HepG2 (cell line): ENCODE results near the gene SIGLEC10. TPM values are rescaled to one million over a fixed set of nuclear protein-coding genes. Genes with fewer than 3 reads are reported as not detected.
A peak's percentile ranks its signal among the peaks of the same experiment; 100 is the strongest.

Experiments
- ATAC-seq: fragments of 200-7000 bp; cut with Tn5 transposase; 3 replicates; pipeline ENCODE4 v1.9.1; 2020; ENCODE audit warnings: mild to moderate bottlenecking, moderate library complexity
- BruUV-seq: library from RNA; stranded (reverse); fragments of 400-500 nt; replicated peaks from 2 replicates; lab custom pipeline; 2021; lab: Mats Ljungman, UMichigan
- CTCF ChIA-PET: fragments of 300-600 bp; formaldehyde crosslinking; extraction: SDS; loops from one replicate; lab custom pipeline; 2021; ENCODE audit warnings: low total read pairs, inconsistent platforms, low intra/inter-chr PET ratio; lab: Yijun Ruan, JAX
- POLR2A ChIA-PET: fragments of 350-600 bp; sonication (Branson Sonifier 250); formaldehyde crosslinking; loops from one replicate; lab custom pipeline; 2020; ENCODE audit warnings: antibody characterized with exemption, inconsistent platforms; lab: Yijun Ruan, JAX
- DNase-seq: peaks from one replicate; pipeline ENCODE4 v3.0.0-alpha.2; 2015; ENCODE audit warnings: low spot score
- FAIRE-seq: peaks from 3 replicates; lab custom pipeline; 2011; peaks lifted over from hg19 to GRCh38; lab: Jason Lieb, UNC
- H2AFZ ChIP-seq: one replicate; pipeline ENCODE4 v1.6.1; 2011; ENCODE audit warnings: low read length, inconsistent platforms
- H3K27ac ChIP-seq: fragments of 300-600 bp; 3 replicates; pipeline ENCODE4 v1.8.0; 2011; ENCODE audit warnings: mixed run types, mild to moderate bottlenecking, mixed read lengths, low read length, inconsistent platforms; ENCODE audit not compliant: insufficient read depth; ENCODE audit errors: extremely low read length
- H3K27me3 ChIP-seq, 2 experiments: fragments of 200-600 bp in 1 of 2; 2 replicates in 1 of 2; 3 replicates in 1 of 2; pipeline versions ENCODE4 v1.6.0 to v1.8.0; 2011; ENCODE audit warnings: low read length in 2 of 2, mild to moderate bottlenecking in 2 of 2, moderate library complexity in 2 of 2, inconsistent platforms in 1 of 2; ENCODE audit not compliant: insufficient read depth in 2 of 2, control insufficient read depth in 1 of 2
- H3K36me3 ChIP-seq, 2 experiments: fragments of 200-600 bp in 1 of 2; replicated peaks in 1 of 2; 2 replicates in 1 of 2; 3 replicates in 1 of 2; pipeline versions ENCODE4 v1.5.1 to v1.8.0; 2011; ENCODE audit warnings: low read length in 2 of 2, inconsistent platforms in 1 of 2; ENCODE audit not compliant: insufficient read depth in 2 of 2, control insufficient read depth in 1 of 2
- H3K4me1 ChIP-seq: 2 replicates; pipeline ENCODE4 v1.5.1; 2012; ENCODE audit warnings: low read length, inconsistent platforms; ENCODE audit not compliant: insufficient read depth
- H3K4me2 ChIP-seq: 2 replicates; pipeline ENCODE4 v1.6.0; 2011; ENCODE audit warnings: low read depth, low read length, inconsistent platforms
- H3K4me3 ChIP-seq, 3 experiments: fragments of 200-600 bp in 1 of 3; sonication (generic), shearing (Covaris generic) in 1 of 3; replicated peaks in 1 of 3; 2 replicates each; pipeline ENCODE4 v1.5.1; 2011 to 2016; ENCODE audit warnings: low read length in 3 of 3, inconsistent platforms in 2 of 3, low read depth in 2 of 3, mild to moderate bottlenecking in 2 of 3, control low read depth in 1 of 3, mixed read lengths in 1 of 3; ENCODE audit not compliant: insufficient read depth in 1 of 3
- H3K79me2 ChIP-seq: one replicate; pipeline ENCODE4 v1.6.1; 2011; ENCODE audit warnings: low read length, inconsistent platforms; ENCODE audit not compliant: insufficient read depth
- H3K9ac ChIP-seq: 2 replicates; pipeline ENCODE4 v1.6.0; 2011; ENCODE audit warnings: mild to moderate bottlenecking, low read depth, low read length, inconsistent platforms; ENCODE audit not compliant: insufficient read depth
- H3K9me3 ChIP-seq: 2 replicates; pipeline ENCODE4 v1.5.1; 2012; ENCODE audit warnings: mild to moderate bottlenecking, low read length
- H4K20me1 ChIP-seq: 2 replicates; pipeline ENCODE4 v1.6.0; 2011; ENCODE audit warnings: inconsistent platforms, mild to moderate bottlenecking, low read length, moderate library complexity; ENCODE audit not compliant: insufficient read depth
- CHD2 ChIP-seq: IDR thresholded peaks from 2 replicates; pipeline ENCODE4 v1.6.1; 2011; ENCODE audit warnings: low read depth, low read length, improper control_type of control experiment
- ELF3 ChIP-seq: IDR thresholded peaks from 2 replicates; pipeline ENCODE4 v1.6.1; 2016; ENCODE audit warnings: missing genetic modification reagents, missing compliant biosample characterization
- FIP1L1 ChIP-seq: fragments of 200-400 bp; formaldehyde crosslinking; IDR thresholded peaks from 2 replicates; pipeline ENCODE4 v1.6.1; 2018; ENCODE audit warnings: low read depth, mild to moderate bottlenecking, low read length, moderate library complexity, borderline replicate concordance; ENCODE audit not compliant: insufficient read depth
- HDAC1 ChIP-seq: sonication (generic); formaldehyde crosslinking; IDR thresholded peaks from 2 replicates; pipeline ENCODE4 v1.5.1; 2020; ENCODE audit warnings: mild to moderate bottlenecking, missing genetic modification reagents
- NCOA2 ChIP-seq: sonication (generic); formaldehyde crosslinking; IDR thresholded peaks from 2 replicates; pipeline ENCODE4 v1.8.0; 2022; ENCODE audit warnings: inconsistent platforms
- NCOR1 ChIP-seq: fragments of 200-600 bp; sonication (generic); IDR thresholded peaks from 2 replicates; pipeline ENCODE4 v1.7.0; 2017; ENCODE audit warnings: antibody characterized with exemption, low read length, borderline replicate concordance
- RFX3 ChIP-seq: IDR thresholded peaks from 2 replicates; pipeline ENCODE4 v1.6.1; 2016; ENCODE audit warnings: missing biosample characterization, missing genetic modification reagents
- SOX13 ChIP-seq, 3 experiments: fragments of 450-650 bp in 1 of 3; sonication (generic) in 1 of 3; formaldehyde crosslinking in 1 of 3; IDR thresholded peaks in 2 of 3; conservative IDR thresholded peaks in 1 of 3; 2 replicates each; pipeline versions ENCODE4 v1.5.0 to v1.6.1; 2016 to 2020; ENCODE audit warnings: antibody characterized with exemption in 1 of 3, mild to moderate bottlenecking in 1 of 3, missing compliant biosample characterization in 1 of 3, missing genetic modification reagents in 1 of 3, moderate library complexity in 1 of 3
- SYNCRIP ChIP-seq: fragments of 200-400 bp; formaldehyde crosslinking; IDR thresholded peaks from 2 replicates; pipeline ENCODE4 v1.6.1; 2018; ENCODE audit warnings: mild to moderate bottlenecking, low read depth, low read length; ENCODE audit not compliant: insufficient read depth
- ZNF567 ChIP-seq: sonication (generic); formaldehyde crosslinking; IDR thresholded peaks from 2 replicates; pipeline ENCODE4 v1.8.1; 2023; ENCODE audit warnings: mild to moderate bottlenecking, missing genetic modification reagents, borderline replicate concordance
- ZNF777 ChIP-seq: sonication (generic); formaldehyde crosslinking; IDR thresholded peaks from 2 replicates; pipeline ENCODE4 v1.4.0; 2020; ENCODE audit warnings: missing genetic modification reagents
- ZNF891 ChIP-seq: sonication (generic); formaldehyde crosslinking; IDR thresholded peaks from 2 replicates; pipeline ENCODE4 v1.5.0; 2020; ENCODE audit warnings: mild to moderate bottlenecking, missing genetic modification reagents
- WGBS: methylation state at CpG from one replicate; pipeline ENCODE4 v1.1.6; 2017; ENCODE audit warnings: low lambda C conversion rate; 5-methylcytosine and 5-hydroxymethylcytosine counted together
- in situ Hi-C: cut with HindIII; loops from 2 replicates; pipeline ENCODE4 v1.10.0; 2017; ENCODE audit warnings: low pct_unique_long_range_greater_than_20kb; ENCODE audit not compliant: extremely low pct_ligation_motif_present
- intact Hi-C: fragments of 100-400 bp; cut with micrococcal nuclease; formaldehyde crosslinking; loops from one replicate; pipeline ENCODE4 v1.10.0; 2022; ENCODE audit not compliant: unreplicated experiment
- polyA plus RNA-seq, 8 experiments: library from polyadenylated mRNA; depleted of rRNA in 3 of 8; stranded (reverse) in 7 of 8; unstranded in 1 of 8; fragments of >200 nt; fragmentation: Illumina TruSeq in 4 of 8; extraction: Trizol in 4 of 8; gene quantifications; 2 replicates each; pipeline versions ENCODE4 v1.2.1 to v1.2.3, GENCODE V29; 2011 to 2016; ENCODE audit warnings: low read depth in 4 of 8, missing spikeins in 1 of 8, mixed read lengths in 1 of 8; ENCODE audit not compliant: insufficient read depth in 1 of 8
- total RNA-seq, 5 experiments: library from RNA; depleted of rRNA; stranded (reverse); fragments of >200 nt; fragmentation: Illumina TruSeq; extraction: Trizol; gene quantifications; 2 replicates each; pipeline ENCODE4 v1.2.3, GENCODE V29; 2016; ENCODE audit warnings: low read depth in 1 of 5
- TF ChIP-seq, protein P1 (sequence below): sonication (generic); formaldehyde crosslinking; IDR thresholded peaks from 2 replicates; pipeline ENCODE4 v1.4.0; 2020; ENCODE audit warnings: missing genetic modification reagents
- TF ChIP-seq, protein P2 (sequence below): sonication (generic); formaldehyde crosslinking; IDR thresholded peaks from 2 replicates; pipeline ENCODE4 v1.8.0; 2022; ENCODE audit warnings: missing genetic modification reagents, mild to moderate bottlenecking, borderline replicate concordance
- TF ChIP-seq, protein P3 (sequence below), 2 experiments: sonication (generic) in 1 of 2; formaldehyde crosslinking in 1 of 2; IDR thresholded peaks; 2 replicates each; pipeline versions ENCODE4 v1.4.0 to v1.6.1; 2018 to 2020; ENCODE audit warnings: missing genetic modification reagents in 2 of 2, borderline replicate concordance in 1 of 2, low read depth in 1 of 2, mild to moderate bottlenecking in 1 of 2, missing biosample characterization in 1 of 2
- TF ChIP-seq, protein P4 (sequence below): sonication (generic); formaldehyde crosslinking; IDR thresholded peaks from 2 replicates; pipeline ENCODE4 v1.5.0; 2020; ENCODE audit warnings: missing genetic modification reagents

SIGLEC10 gene
- total and polyA plus RNA-seq, 2 of the 13 experiments (the other 11 are each of a cell fraction or from before 2014, with no cell fraction given): not detected

DNA sequence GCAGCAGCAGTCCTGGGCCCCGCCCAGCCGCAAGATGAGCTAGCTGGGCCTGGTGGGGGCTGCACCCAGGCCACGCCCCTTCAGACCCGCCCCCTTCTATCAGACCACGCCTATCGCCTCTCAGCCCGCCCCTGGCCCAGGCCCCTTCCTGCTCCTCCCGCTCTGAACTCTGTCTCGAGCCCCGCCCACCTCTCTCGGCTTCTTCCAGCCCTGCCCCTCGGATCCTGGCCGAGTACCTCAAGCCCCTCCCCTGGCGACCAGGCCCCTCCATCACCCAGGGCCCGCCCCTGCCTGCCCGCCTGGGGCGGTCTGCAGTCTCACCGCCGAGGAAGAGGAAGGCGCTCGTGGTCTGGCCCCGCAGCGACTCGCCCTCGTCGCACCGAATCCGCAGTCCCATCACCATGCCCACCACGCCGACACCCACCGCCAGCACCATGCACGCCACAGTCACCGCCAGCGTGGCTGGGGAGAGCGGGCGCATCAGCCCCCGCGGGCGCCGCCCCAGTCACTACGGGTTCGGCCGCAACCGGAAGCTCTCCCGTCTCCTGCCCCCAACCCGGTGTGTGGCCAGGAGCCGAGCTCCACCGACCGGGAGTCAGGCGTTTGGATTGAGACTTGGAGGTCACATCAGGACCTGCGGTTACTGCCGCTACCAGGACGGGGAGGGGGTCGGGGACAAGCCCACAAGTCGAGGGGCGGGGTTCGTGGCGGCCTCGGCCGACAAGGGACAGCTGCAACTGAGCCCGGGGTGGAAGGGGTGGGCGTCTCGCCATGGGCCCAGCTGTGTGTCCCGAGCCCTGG is 49.7 kb downstream of the SIGLEC10 start:
- H3K36me3 ChIP-seq: no peaks in the 10 kb centered on the region
- intact Hi-C loops: loop anchor here (1.0 kb wide), 2 partner anchors 13 to 40 kb away; no protein-coding TSS in a partner anchor
- no peaks in the 10 kb centered on the region for H4K20me1 ChIP-seq
- ChIA-PET CTCF (no interaction called here), POLR2A (interaction anchor here (1.1 to 2.3 kb wide), 15 partner anchors 9 to 106 kb away, joined by 3 to 91 read pairs (median 9); partner anchors contain the start of genes LIM2 and VSIG10L)
- H2AFZ ChIP-seq: no peak overlapping the region
- H3K4me3 ChIP-seq: peak overlapping the region; percentile 80 to 94 (median 94)
- H3K27me3 ChIP-seq: peaks cover 0 to 12% of the 10 kb centered on the region in 2 experiments; a peak in 2 of 5 replicates
- H3K27ac ChIP-seq: peak overlapping the region; percentile 100
- FAIRE-seq: peak; percentile 90
- in situ Hi-C loops: no loop called here
- H3K9me3 ChIP-seq: no peaks in the 10 kb centered on the region
- peak; percentile 96 for DNase-seq
- peak overlapping the region; percentile 99 for H3K9ac ChIP-seq
- peaks cover 37% of the 10 kb centered on the region for H3K79me2 ChIP-seq
- TSS peak; percentile 43 for BruUV-seq
- peak overlapping the region; percentile 98 for H3K4me2 ChIP-seq
- H3K4me1 ChIP-seq: peaks cover 52% of the 10 kb centered on the region
- ATAC-seq: peak; percentile 64
- WGBS: 0% methylated on average over 11 of the region's 64 CpGs
- TF ChIP-seq, protein P1, sequence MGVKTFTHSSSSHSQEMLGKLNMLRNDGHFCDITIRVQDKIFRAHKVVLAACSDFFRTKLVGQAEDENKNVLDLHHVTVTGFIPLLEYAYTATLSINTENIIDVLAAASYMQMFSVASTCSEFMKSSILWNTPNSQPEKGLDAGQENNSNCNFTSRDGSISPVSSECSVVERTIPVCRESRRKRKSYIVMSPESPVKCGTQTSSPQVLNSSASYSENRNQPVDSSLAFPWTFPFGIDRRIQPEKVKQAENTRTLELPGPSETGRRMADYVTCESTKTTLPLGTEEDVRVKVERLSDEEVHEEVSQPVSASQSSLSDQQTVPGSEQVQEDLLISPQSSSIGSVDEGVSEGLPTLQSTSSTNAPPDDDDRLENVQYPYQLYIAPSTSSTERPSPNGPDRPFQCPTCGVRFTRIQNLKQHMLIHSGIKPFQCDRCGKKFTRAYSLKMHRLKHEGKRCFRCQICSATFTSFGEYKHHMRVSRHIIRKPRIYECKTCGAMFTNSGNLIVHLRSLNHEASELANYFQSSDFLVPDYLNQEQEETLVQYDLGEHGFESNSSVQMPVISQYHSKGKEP (CRISPR knock-in tag): no peak
- TF ChIP-seq RFX3 (CRISPR knock-in tag) (no peak), SOX13 (IDR thresholded peaks at IDR 0.05) (no peak), SOX13 (CRISPR knock-in tag; conservative IDR thresholded peaks at IDR 0.05 in 1 of 2, IDR thresholded peaks at IDR 0.05 in 1 of 2) (peak in 1 of 2 experiments; percentile 29; a peak in 2 of 4 replicates), NCOA2 (CRISPR knock-in tag) (no peak), ELF3 (CRISPR knock-in tag) (peak; percentile 31; the same call in 1 of the 2 replicates), CHD2 (peak; percentile 33; the same call in 1 of the 2 replicates), ZNF777 (CRISPR knock-in tag) (peak; percentile 39; the same call in 1 of the 2 replicates), ZNF891 (CRISPR knock-in tag) (peak; percentile 61; the same call in 1 of the 2 replicates), ZNF567 (CRISPR knock-in tag) (peak; percentile 25; the same call in 1 of the 2 replicates), FIP1L1 (0 out of 2 replicates have a peak, but pooled peaks have one; percentile 78), NCOR1 (no peak; the same call in 1 of the 2 replicates), SYNCRIP (no peak), HDAC1 (CRISPR knock-in tag) (peak; percentile 74; the same call in 1 of the 2 replicates)
- TF ChIP-seq, protein P2, sequence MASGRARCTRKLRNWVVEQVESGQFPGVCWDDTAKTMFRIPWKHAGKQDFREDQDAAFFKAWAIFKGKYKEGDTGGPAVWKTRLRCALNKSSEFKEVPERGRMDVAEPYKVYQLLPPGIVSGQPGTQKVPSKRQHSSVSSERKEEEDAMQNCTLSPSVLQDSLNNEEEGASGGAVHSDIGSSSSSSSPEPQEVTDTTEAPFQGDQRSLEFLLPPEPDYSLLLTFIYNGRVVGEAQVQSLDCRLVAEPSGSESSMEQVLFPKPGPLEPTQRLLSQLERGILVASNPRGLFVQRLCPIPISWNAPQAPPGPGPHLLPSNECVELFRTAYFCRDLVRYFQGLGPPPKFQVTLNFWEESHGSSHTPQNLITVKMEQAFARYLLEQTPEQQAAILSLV: 0 out of 2 replicates have a peak, but pooled peaks have one; percentile 30
- TF ChIP-seq, protein P3, sequence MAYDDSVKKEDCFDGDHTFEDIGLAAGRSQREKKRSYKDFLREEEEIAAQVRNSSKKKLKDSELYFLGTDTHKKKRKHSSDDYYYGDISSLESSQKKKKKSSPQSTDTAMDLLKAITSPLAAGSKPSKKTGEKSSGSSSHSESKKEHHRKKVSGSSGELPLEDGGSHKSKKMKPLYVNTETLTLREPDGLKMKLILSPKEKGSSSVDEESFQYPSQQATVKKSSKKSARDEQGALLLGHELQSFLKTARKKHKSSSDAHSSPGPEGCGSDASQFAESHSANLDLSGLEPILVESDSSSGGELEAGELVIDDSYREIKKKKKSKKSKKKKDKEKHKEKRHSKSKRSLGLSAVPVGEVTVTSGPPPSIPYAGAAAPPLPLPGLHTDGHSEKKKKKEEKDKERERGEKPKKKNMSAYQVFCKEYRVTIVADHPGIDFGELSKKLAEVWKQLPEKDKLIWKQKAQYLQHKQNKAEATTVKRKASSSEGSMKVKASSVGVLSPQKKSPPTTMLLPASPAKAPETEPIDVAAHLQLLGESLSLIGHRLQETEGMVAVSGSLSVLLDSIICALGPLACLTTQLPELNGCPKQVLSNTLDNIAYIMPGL (CRISPR knock-in tag; IDR thresholded peaks at IDR 0.05; ENCODE audit: borderline replicate concordance in 1 of 2, low read depth in 1 of 2): peak; percentile 67 to 84; a peak in 3 of 4 replicates
- TF ChIP-seq, protein P4, sequence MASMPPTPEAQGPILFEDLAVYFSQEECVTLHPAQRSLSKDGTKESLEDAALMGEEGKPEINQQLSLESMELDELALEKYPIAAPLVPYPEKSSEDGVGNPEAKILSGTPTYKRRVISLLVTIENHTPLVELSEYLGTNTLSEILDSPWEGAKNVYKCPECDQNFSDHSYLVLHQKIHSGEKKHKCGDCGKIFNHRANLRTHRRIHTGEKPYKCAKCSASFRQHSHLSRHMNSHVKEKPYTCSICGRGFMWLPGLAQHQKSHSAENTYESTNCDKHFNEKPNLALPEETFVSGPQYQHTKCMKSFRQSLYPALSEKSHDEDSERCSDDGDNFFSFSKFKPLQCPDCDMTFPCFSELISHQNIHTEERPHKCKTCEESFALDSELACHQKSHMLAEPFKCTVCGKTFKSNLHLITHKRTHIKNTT (CRISPR knock-in tag): no peak
